HG03378 (cell line): ENCODE results near the gene SKAP1.
"Not testable (repeated sequence)": the region's sequence is repeated elsewhere in the genome, so short reads cannot be mapped to it uniquely, and the experiment has no call there.

Source experiments
- ATAC-seq: cut with Tn5 transposase; IDR thresholded peaks from one replicate; pipeline ENCODE4 v1.9.1; 2021; ENCODE audit warnings: mild to moderate bottlenecking, moderate library complexity; ENCODE audit not compliant: unreplicated experiment

Gene SKAP1

GRCh38 chr17:48294020-48294805 is 135.8 kb downstream of the SKAP1 start:
- ATAC-seq: no peak

GRCh38 chr17:48293319-48294019 is 136.5 kb downstream of the SKAP1 start:
- no peak for ATAC-seq

GRCh38 chr17:48290378-48290777 is 139.6 kb downstream of the SKAP1 start:
- ATAC-seq: no peak

- not testable (repeated sequence) for ATAC-seq
Observed at GRCh38 chr17:48286917-48287316, 143.1 kb downstream of the SKAP1 start.

- no peak for ATAC-seq
Observed at GRCh38 chr17:48285614-48286013, 144.4 kb downstream of the SKAP1 start.

- ATAC-seq: no peak
Observed at GRCh38 chr17:48283907-48284306, 146.1 kb downstream of the SKAP1 start.

GRCh38 chr17:48283411-48283810 is 146.6 kb downstream of the SKAP1 start:
- ATAC-seq: no peak

GRCh38 chr17:48282303-48282702 is 147.7 kb downstream of the SKAP1 start:
- no peak for ATAC-seq

- no peak for ATAC-seq
Observed at GRCh38 chr17:48278760-48279491, 151.1 kb downstream of the SKAP1 start.

- ATAC-seq: no peak
Observed at GRCh38 chr17:48276776-48277175, 153.2 kb downstream of the SKAP1 start.

GRCh38 chr17:48270899-48271298 is 159.1 kb downstream of the SKAP1 start:
- no peak for ATAC-seq

- ATAC-seq: no peak
Observed at GRCh38 chr17:48269209-48269608, 160.8 kb downstream of the SKAP1 start.

- ATAC-seq: no peak
Observed at GRCh38 chr17:48263731-48264035, 166.3 kb downstream of the SKAP1 start.

GRCh38 chr17:48262982-48263730 is 166.9 kb downstream of the SKAP1 start:
- ATAC-seq: no peak

- no peak for ATAC-seq
Observed at GRCh38 chr17:48261297-48261880, 168.6 kb downstream of the SKAP1 start.

- ATAC-seq: no peak
Observed at GRCh38 chr17:48259694-48260291, 170.2 kb downstream of the SKAP1 start.

- ATAC-seq: no peak
Observed at GRCh38 chr17:48258331-48258730, 171.7 kb downstream of the SKAP1 start.

- ATAC-seq: no peak
Observed at GRCh38 chr17:48255759-48256158, 174.3 kb downstream of the SKAP1 start.

GRCh38 chr17:48254896-48255295 is 175.1 kb downstream of the SKAP1 start:
- no peak for ATAC-seq

- no peak for ATAC-seq
Observed at GRCh38 chr17:48253975-48254374, 176.0 kb downstream of the SKAP1 start.
